ENCODE results near the gene LIPN.

GRCh38 chr10:88754287-88754686, 5.5 kb upstream of the LIPN start:
- TF ChIP-seq POLR2AphosphoS5 (IDR thresholded peaks at IDR 0.05; ENCODE audit: low read depth, low read length), result no peak
- no peak for TF ChIP-seq TAF1 (IDR thresholded peaks at IDR 0.05; ENCODE audit: borderline replicate concordance, insufficient read depth, low read length)

All from PFSK-1 (cell line).